HG03571 (cell line): ENCODE data around the gene RARB.

Experiments used
- ATAC-seq: cut with Tn5 transposase; IDR thresholded peaks from one replicate; pipeline ENCODE4 v1.9.1; 2021; ENCODE audit not compliant: unreplicated experiment

RARB gene

DNA sequence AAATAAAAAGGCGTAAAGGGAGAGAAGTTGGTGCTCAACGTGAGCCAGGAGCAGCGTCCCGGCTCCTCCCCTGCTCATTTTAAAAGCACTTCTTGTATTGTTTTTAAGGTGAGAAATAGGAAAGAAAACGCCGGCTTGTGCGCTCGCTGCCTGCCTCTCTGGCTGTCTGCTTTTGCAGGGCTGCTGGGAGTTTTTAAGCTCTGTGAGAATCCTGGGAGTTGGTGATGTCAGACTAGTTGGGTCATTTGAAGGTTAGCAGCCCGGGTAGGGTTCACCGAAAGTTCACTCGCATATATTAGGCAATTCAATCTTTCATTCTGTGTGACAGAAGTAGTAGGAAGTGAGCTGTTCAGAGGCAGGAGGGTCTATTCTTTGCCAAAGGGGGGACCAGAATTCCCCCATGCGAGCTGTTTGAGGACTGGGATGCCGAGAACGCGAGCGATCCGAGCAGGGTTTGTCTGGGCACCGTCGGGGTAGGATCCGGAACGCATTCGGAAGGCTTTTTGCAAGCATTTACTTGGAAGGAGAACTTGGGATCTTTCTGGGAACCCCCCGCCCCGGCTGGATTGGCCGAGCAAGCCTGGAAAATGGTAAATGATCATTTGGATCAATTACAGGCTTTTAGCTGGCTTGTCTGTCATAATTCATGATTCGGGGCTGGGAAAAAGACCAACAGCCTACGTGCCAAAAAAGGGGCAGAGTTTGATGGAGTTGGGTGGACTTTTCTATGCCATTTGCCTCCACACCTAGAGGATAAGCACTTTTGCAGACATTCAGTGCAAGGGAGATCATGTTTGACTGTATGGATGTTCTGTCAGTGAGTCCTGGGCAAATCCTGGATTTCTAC lies at the start of gene RARB:
RARB (plus strand) TSS at position 322 of the 847 bp plus-strand sequence; CDS start at position 791, 469 bp downstream.
- ATAC-seq: no peak

DNA sequence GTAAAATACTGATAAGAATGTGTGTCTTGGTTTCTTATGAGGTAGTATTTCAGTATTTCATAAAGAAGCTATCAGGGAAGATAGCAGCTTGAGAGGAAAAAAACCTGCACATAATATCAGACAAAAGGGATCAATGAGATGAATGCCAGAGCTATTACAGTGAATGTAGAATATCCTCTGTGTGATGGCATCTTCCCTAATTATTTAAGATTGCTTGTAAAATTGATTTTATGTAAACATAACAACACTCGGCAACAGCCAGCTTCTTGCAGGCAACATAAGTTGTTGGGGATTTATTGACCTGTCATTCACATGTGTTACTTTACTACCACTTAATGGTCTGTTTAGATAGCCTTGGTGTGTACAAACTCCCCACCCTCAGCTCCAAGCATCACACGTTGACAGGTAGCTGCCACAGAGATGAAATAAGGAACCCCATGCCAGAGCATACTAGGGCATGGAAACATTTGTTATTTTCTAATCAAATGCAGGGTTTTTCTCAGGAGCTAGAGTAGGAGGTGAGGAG lies 49.2 kb upstream of the RARB start:
- ATAC-seq: no peak

DNA sequence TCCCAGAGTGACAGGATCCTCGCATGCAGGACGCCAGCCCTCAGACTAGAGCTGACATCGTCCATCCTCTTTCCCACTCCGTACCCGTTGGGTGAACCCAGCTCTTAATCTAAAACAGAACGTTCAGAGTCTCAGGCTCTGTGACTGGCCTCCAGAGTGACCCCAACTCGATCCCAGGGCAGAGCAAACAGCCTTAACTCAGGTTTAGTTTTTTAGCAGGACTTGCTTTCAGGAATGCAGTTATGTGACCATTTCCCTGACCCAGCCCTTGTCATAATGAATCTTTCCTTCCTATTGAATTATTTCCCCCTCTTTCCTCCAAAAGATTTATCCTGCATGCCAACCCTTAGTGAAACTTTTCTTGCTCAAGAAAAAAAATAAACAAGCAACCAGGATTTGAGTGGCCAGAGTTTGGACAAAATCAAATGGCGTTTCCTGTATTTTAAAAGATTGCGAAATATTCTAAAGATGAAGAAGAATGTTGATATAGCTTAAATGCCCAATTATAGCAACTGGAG lies 47.8 kb upstream of the RARB start:
- ATAC-seq: no peak

DNA sequence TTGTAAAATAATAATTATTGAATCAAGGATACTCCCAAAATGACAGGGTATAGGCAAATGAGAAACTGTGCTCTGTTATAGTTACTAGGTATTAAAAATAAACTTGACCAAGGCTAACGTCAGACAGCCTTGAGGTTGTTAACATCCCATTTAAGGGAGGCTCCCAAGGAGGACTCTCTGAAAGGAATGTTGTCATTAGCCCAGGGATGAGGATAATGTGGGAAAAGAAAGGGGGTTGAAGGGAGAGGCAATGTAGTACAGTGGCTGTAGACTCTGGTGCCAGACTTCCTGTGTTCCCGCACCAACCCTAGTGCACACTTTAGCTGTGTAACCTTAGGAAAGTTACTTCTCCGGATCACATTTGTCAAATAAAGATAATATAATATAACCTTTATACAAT lies 47.0 kb upstream of the RARB start:
- no peak for ATAC-seq

DNA sequence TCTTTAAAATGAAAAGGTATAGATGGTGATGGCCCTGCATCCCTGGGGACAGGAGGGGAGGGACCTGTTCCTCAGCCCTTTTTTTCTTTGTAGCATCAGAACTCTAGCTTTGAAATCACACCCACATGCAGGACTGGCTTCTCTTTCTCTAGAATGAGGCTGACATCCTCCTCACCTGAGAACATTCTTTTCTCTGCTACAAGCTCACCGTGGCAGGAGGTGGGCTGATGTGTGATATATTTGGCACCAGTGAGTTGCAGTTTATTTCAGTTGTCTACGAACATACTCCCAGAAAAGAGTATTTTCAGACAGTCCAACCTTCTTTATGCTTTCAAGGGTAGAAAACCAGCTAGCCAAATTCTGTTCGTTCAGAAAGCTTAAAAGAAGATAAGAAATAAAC lies 43.6 kb upstream of the RARB start:
- ATAC-seq: no peak

DNA sequence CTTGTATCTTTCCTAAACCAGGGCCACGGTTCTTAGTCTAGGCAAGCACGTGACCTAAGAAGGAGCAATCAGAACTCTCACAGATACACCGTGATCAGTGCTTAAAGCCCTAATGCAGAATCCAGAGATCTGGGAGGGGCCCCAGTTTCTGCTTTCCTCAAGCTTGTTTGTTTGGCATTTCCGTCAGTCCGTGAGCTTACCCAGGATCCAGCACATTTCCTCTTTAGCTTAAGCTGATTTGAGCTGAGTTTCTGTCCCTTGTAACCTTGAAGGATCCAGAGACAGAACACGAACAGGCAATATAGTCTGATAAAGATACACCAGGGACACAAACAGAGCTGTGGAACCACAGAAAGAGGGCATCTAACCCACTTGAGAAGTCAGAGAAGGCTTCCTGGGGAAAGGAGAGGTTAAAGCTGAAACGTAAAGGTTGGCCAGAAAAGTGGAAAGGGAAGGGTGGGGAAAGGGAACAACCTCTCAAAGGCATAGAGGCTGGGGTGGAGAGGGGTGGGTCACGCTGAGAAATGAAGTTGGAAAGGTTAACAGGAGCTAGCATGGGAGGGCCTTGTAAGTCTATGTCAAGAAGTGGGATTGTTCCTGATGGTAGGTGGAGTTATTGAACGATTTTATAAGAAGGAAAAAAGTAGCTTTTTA lies 42.1 kb upstream of the RARB start:
- ATAC-seq: no peak

DNA sequence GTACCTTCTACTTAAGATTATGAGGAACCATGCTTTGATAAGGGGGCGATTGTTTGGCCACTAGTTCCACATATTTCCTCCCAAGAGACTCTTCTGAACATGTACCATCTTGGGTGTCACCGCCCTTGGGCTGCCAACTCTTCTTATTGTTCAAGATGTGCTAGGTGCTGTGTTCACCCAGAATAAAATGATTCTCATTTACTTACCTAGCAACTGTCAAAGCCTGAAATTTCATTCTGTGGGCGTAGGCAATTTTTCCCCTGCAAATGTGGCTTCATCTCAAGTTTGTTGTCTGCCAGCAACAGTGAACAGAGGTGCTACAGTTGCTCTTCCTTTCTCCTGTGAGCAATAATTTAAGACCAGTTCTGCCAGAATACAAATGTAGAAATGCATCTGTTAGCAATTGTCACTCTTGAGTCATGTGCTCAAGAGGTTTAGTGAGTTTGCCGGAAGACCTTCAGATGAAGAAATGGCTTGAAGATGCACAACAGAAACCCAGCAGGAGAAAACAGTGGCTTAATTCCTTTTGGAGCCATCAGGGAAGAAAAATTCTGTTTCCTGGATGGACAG lies 41.3 kb upstream of the RARB start:
- ATAC-seq: no peak

DNA sequence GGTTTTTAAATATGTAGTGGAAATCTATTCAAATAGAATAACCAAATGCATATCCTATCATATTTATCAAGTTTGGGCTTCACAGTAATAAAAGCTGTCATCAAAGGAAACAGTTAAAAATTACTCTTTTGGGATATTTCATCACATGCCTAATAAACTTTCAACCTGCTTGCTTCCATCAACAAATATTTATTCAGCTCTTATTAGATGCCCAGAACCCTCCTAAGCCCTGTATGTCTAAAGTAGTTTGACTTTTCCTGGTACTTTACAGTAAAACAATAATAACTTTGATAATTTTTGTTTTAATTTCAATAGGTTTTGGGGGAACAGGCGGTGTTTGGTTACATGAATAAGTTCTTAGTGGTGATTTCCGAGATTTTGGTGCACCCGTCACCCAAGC lies 37.5 kb upstream of the RARB start:
- no peak for ATAC-seq

DNA sequence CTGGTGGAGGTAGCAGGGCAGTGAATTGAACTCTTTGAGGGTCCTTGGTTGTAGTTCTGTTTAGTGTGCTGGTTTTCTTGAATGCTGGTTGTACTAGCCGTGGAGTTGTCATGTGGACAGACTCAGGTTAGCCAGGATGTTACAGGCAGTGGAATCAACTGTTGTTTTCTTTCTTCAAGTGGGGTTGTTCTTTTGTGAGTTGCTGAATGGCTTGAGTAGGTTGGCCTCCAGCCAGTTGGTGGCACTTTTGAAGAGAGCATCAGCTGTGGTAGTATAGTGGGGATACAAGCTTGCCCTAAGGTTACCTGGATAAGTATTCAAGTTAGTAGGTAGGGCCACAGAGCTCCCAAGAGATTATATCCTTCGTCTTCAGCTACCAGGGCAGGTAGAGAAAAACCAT lies 31.8 kb upstream of the RARB start:
- no peak for ATAC-seq

DNA sequence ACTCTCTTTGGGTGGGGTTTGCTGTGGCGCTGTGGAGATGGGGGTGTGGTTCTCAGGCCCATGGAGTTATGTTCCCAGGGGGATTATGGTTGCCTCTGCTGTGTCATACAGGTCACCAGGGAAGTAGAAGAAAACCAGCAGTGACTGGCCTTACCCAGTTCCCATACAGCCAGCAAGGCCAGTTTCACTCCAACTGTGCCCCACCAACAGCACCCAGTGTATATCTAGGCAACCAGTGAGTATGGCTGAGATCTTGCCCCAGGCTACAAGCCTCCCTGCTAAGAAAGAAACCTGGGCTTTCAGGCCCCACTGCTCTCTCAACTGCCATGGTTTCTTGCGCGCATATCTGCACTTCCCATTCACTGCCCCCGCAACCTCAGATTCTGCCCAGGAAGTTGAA lies 31.4 kb upstream of the RARB start:
- no peak for ATAC-seq

DNA sequence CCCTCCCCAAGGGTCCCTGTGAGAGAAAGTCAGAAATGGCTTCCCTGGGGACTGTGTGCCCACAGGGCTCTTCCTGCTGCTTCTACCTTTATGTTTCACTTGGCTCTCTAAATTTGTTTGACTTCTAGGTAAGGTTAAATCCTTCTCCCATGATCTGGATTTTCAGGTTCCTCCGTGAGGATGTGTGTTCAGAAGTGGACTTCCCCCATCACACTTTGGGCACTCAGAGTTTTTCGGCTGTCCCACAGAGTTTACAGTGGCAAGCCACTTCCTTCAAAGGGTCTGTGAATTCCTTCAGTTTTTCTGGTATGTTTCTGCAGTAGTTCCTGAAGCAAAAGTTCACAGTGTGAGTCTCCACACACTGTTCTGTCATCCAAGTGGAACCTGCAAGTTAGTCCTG lies 30.9 kb upstream of the RARB start:
- no peak for ATAC-seq

DNA sequence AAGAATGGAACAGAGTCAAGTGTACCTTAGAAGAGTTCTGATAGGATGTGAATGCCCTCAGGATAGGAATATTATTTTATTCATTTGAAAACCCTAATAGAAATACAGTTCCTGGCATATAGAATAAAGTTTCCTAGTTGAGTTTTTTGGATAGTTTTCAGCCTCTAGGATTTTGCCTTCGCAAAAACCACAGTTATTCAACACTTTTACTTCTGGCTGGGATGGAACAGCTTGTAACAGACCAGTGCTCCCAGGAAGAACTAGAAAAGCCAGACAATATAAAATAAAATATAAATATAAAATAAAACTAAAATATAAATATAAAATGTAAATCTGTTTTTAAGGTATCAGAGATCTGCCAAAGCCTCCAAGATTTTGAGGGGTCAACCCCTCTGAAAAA lies 27.5 kb upstream of the RARB start:
- no peak for ATAC-seq

DNA sequence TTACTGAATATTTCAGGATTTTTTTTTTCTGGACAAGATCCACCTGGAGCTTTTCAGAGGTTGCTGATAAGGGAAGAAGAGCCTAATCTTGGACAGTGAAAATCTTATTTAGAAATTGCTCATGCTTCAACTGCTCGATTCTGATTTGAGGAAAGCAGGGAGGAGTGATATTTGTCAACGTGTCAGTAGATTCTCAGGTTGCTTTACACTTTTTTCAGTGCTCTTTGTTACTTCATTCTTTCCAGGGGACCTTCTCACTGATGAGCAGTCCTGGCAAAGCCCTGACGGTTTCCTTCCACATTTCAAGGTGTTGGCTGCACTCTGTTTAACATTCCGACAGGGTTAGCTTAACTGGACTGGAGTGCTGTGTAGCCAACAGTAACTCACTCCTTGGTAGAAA lies 24.1 kb upstream of the RARB start:
- no peak for ATAC-seq

DNA sequence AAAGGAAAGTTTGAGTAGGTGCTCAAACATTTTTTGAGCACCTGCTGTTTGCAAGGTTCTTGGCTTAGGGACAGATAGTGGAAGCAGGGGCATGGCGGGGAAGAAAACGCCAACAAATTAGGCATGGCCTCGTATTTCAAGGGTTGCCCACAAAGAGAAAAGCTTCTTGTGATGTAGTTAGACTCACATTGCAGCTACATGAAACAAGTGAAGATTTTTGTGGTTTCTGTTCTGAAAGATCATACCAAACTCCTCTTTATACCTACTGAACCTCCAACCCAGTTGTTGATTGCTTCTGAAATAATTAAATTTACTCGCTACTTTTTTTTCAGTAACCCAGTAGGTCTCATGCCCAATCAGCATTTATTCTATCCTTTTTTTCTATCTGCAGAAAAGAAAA lies 23.5 kb upstream of the RARB start:
- ATAC-seq: no peak

DNA sequence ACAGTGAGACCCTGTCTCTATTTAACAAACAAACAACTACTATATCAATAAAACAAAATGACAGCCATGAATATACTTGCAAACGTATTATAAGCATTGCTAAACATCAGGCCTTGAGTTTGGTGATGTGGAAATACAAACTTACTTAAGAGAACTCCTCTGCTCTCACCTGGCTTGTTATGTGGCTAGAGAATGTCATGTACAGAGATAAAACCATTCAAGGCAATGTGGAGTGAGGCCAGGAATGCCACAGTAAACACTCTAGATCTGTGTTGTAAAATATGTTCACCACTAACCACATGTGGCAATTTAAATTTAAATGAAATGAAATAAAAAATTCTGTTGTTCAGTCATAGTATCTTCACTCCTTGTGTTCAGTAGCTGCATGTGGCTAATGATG lies 22.7 kb upstream of the RARB start:
- ATAC-seq: no peak

DNA sequence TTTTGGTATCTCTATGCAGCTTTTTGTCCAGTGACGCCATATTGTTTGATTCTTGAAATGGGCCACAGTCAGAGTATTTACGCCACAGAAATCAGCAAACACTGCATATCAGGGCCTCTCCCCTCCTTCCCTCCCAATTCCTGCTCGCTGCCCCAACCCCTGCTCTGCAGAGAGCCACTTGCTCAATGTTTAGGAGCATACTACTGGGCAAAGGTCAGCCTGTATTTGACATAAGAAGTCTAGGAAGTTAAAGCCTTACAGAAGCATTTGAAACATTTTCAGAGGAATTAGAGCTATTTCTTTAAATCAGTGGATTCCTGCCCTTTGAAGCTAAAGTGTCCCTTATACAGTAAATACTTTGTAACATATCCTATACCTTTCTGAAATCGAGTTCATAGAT lies 17.4 kb upstream of the RARB start:
- ATAC-seq: no peak

DNA sequence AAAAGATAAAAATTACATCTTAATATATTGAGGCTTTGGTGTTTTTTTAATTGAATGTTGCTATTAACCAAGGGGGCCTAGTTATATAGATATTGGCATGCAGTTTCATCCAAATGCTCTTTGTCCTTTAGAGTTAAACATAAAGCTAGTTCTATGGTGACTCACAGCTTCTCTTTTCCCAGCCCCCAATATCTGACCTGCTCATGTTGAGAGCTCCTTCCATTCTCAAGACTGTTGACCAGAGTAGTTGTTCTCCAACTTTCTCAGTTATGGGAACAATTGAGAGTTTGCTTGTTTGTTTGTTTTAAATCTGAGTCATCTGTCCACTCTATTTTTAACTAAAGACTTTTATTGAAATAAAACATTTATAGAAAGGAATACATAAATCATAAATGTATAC lies 15.8 kb upstream of the RARB start:
- ATAC-seq: no peak

DNA sequence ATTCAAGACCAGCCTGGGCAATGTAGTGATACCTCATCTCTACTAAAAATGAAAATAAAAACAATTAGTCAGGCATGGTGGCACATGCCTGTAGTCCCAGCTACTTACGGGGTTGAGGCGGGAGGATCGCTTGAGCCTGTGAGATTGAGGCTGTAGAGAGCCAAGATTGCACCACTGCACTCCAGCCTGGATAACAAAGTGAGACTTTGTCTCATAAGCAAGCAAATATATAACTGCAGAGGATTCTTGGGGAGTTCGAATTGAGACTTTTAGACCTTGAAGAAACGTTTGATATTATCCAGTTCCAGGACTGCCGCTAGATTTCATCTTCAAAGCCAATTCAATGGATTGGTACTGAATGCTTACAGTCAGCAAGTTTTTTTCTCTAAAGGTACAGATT lies 11.9 kb upstream of the RARB start:
- no peak for ATAC-seq

DNA sequence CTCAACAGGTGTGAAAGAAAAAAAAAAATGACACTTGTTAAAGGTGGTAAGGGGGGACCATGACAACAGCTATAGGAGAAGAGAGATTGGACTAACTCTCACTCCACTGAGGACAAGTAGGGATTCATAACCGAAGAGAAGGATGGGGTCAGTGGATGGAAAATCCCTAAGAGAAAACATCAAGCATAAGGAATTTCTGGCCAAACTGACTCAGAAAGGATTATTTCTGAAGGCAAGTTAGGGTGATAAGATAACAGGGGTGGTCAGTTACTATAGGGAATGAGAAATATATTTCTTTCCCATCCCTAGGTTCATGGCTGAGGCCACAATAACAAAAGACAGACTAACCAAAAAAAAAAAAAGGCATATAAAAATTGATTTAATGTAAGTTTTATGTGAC lies 9.5 kb upstream of the RARB start:
- no peak for ATAC-seq

DNA sequence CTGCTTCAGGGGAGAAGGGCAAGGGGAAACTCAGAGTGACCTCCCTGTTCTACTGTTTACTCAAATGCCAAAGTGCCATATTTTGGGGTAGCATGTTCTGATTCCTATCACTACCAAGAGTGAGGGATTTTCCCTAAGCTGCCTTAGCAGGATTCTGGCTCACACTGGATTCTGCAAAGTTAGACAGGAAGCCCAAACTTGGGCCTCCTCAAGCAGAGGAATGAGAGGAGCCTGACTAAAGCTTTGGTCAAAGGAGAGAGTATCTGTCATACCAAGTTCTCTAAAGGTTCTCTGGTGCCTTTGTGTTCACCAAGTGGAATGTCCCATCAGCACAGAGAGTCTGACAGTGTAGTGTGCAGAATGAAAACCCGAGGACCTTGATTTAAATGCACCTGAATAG lies 8.8 kb upstream of the RARB start:
- ATAC-seq: no peak

DNA sequence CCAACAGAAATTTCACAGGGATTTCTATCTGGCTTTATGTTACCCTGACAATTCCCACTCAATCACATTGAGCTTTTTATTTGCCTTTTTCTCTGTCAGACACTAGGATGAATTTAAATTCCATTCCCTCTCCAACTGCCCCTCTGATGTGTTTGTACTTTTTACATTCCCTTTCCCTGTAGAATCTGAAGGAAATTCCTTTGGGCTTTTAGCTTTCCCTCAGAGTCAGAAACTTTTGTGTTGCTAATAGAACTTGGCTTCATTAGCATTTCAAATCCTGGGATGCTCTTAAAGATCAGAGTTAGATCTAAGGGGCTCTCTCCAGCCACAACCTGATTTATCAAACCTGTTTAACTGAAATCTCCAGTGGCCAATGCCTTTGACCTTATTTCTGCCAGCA lies 7.9 kb upstream of the RARB start:
- no peak for ATAC-seq

DNA sequence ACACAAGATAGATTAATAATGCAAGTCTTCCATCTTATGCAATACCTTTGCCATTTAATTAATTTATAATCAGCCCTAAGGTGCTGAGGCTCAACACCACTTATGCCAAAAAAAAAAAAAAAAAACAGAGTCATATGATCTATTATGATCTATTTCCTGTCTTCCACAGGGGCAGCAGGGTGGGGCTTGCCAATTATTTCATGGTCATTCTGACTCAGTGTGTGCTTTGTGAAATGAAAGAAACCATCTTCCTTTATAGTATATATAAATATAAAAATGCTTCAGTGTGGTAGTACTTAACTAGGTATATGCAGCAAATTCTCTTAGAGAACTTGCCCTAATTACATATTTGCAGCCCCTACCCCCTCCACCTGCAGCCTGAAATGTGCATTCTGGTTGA lies 7.2 kb upstream of the RARB start:
- ATAC-seq: no peak
